Ascending aorta (tissue), 2 donors: ENCODE results near the gene SNX22. TPM values are rescaled to one million over a fixed set of nuclear protein-coding genes. Genes with fewer than 3 reads are reported as not detected.

ENCODE experiments used
- DNase-seq, 2 donors: peaks; one replicate each; pipeline ENCODE4 v3.0.0-alpha.2; 2019; ENCODE audit warnings: low spot score in 2 of 2
- H3K27ac ChIP-seq, 2 donors: fragments of 200-600 bp; sonication (generic); one replicate each; pipeline ENCODE4 v1.5.1; 2016 to 2017; ENCODE audit warnings: mild to moderate bottlenecking in 1 of 2
- H3K27me3 ChIP-seq: fragments of 200-600 bp; sonication (generic); one replicate; pipeline ENCODE4 v1.5.1; 2017
- H3K36me3 ChIP-seq, 2 donors: fragments of 200-600 bp; sonication (generic); one replicate each; pipeline ENCODE4 v1.5.1; 2016
- H3K4me1 ChIP-seq, 2 donors: fragments of 200-600 bp; sonication (generic); one replicate each; pipeline ENCODE4 v1.5.1; 2016 to 2017; ENCODE audit warnings: mild to moderate bottlenecking in 1 of 2
- H3K4me3 ChIP-seq, 2 donors: fragments of 200-600 bp; sonication (generic); one replicate each; pipeline ENCODE4 v1.5.1; 2016 to 2017; ENCODE audit warnings: mild to moderate bottlenecking in 1 of 2
- H3K9me3 ChIP-seq, 2 donors: fragments of 200-600 bp; sonication (generic); one replicate each; pipeline ENCODE4 v1.5.1; 2016
- CTCF ChIP-seq, 3 experiments: fragments of 200-600 bp in 2 of 3; fragments of 450-650 bp in 1 of 3; sonication (generic) in 2 of 3; IDR thresholded peaks; one replicate each; pipeline ENCODE4 v1.5.1; 2016 to 2019; ENCODE audit warnings: antibody characterized with exemption in 3 of 3, mild to moderate bottlenecking in 1 of 3, moderate library complexity in 1 of 3
- intact Hi-C: fragments of 100-400 bp; cut with DNase I; formaldehyde crosslinking; loops from one replicate; pipeline ENCODE4 v1.15.1; 2023
- total RNA-seq: library from RNA; depleted of rRNA; stranded (reverse); fragments of >200 nt; gene quantifications from one replicate; pipeline ENCODE4 v1.1.0, GENCODE V29; 2016

Gene SNX22
- total RNA-seq, 1 donor from 2014 or later: 0.53 TPM

GRCh38 chr15:64185146-64185911 lies 33.8 kb downstream of the SNX22 start:
- DNase-seq: no peak
- H3K4me1 ChIP-seq: no peaks in the 10 kb centered on the region
- H3K4me3 ChIP-seq: no peak overlapping the region
- no peaks in the 10 kb centered on the region for H3K27me3 ChIP-seq
- H3K27ac ChIP-seq: no peak overlapping the region
- no peak for TF ChIP-seq CTCF (IDR thresholded peaks at IDR 0.05)
- no peaks in the 10 kb centered on the region for H3K9me3 ChIP-seq
- intact Hi-C loops: no loop called here
- H3K36me3 ChIP-seq: peaks cover 0 to 33% of the 10 kb centered on the region in 2 donors

- Histone ChIP-seq H3K4me3 (no peak overlapping the region), H3K27ac (no peak overlapping the region), H3K4me1 (no peaks in the 10 kb centered on the region), H3K9me3 (no peaks in the 10 kb centered on the region), H3K36me3 (peaks cover 0 to 33% of the 10 kb centered on the region in 2 donors), H3K27me3 (no peaks in the 10 kb centered on the region)
- TF ChIP-seq CTCF (IDR thresholded peaks at IDR 0.05): no peak
- no peak for DNase-seq
- intact Hi-C loops: no loop called here
These were observed 36.1 kb downstream of the SNX22 start for GRCh38 chr15:64187396-64188191.

- H3K36me3 ChIP-seq: peaks cover 0 to 17% of the 10 kb centered on the region in 2 donors
- no peak for TF ChIP-seq CTCF (IDR thresholded peaks at IDR 0.05)
- no peak overlapping the region for H3K27ac ChIP-seq
- intact Hi-C loops: no loop called here
- no peak for DNase-seq
- no peak overlapping the region for H3K4me3 ChIP-seq
- H3K9me3 ChIP-seq: no peaks in the 10 kb centered on the region
- no peaks in the 10 kb centered on the region for H3K4me1 ChIP-seq
- H3K27me3 ChIP-seq: no peaks in the 10 kb centered on the region
These were observed 40.7 kb downstream of the SNX22 start for GRCh38 chr15:64191971-64192830.

- no peaks in the 10 kb centered on the region for H3K27me3 ChIP-seq
- H3K9me3 ChIP-seq: no peaks in the 10 kb centered on the region
- H3K4me3 ChIP-seq: no peak overlapping the region
- TF ChIP-seq CTCF (IDR thresholded peaks at IDR 0.05): no peak
- H3K27ac ChIP-seq: no peak overlapping the region
- DNase-seq: no peak
- intact Hi-C loops: no loop called here
- peaks cover 0 to 11% of the 10 kb centered on the region in 2 donors for H3K36me3 ChIP-seq
- no peaks in the 10 kb centered on the region for H3K4me1 ChIP-seq
These were observed 42.4 kb downstream of the SNX22 start for GRCh38 chr15:64193971-64194370.

GRCh38 chr15:64197425-64197824 lies 45.9 kb downstream of the SNX22 start:
- H3K36me3 ChIP-seq: peaks cover 5 to 14% of the 10 kb centered on the region in 2 donors
- H3K4me1 ChIP-seq: no peaks in the 10 kb centered on the region
- intact Hi-C loops: no loop called here
- H3K27me3 ChIP-seq: no peaks in the 10 kb centered on the region
- no peak overlapping the region for H3K27ac ChIP-seq
- TF ChIP-seq CTCF (IDR thresholded peaks at IDR 0.05): no peak
- H3K4me3 ChIP-seq: no peak overlapping the region
- no peaks in the 10 kb centered on the region for H3K9me3 ChIP-seq
- DNase-seq: no peak
